GM23338 (cell line): ENCODE results near the gene CKM. TPM values are rescaled to one million over a fixed set of nuclear protein-coding genes. Genes with fewer than 3 reads are reported as not detected.

Experiments
- ATAC-seq: fragments of 200-7000 bp; cut with Tn5 transposase; 3 replicates; pipeline ENCODE4 v1.9.1; 2020
- DNase-seq: peaks from one replicate; pipeline ENCODE4 v3.0.0-alpha.2; 2015; ENCODE audit warnings: low spot score
- H2AFZ ChIP-seq: fragments of 200-600 bp; sonication (generic); 2 replicates; pipeline ENCODE4 v1.8.0; 2016; ENCODE audit warnings: antibody characterized with exemption, mild to moderate bottlenecking, moderate library complexity
- H3F3A ChIP-seq: fragments of 200-600 bp; sonication (generic); replicated peaks from 2 replicates; pipeline ENCODE4 v1.8.0; 2017; ENCODE audit warnings: antibody characterized with exemption, mixed run types, low read depth
- H3K27ac ChIP-seq: fragments of 200-600 bp; sonication (generic); 2 replicates; pipeline ENCODE4 v1.6.1; 2016; ENCODE audit warnings: low read depth
- H3K27me3 ChIP-seq: fragments of 200-600 bp; sonication (generic); 2 replicates; pipeline ENCODE4 v1.8.0; 2016; ENCODE audit warnings: mild to moderate bottlenecking, mixed run types, moderate library complexity; ENCODE audit not compliant: insufficient read depth
- H3K36me3 ChIP-seq: fragments of 200-600 bp; sonication (generic); 2 replicates; pipeline ENCODE4 v1.8.0; 2016; ENCODE audit warnings: mild to moderate bottlenecking; ENCODE audit not compliant: insufficient read depth
- H3K4me1 ChIP-seq: fragments of 200-600 bp; sonication (generic); 2 replicates; pipeline ENCODE4 v1.8.0; 2016; ENCODE audit warnings: mild to moderate bottlenecking, moderate library complexity; ENCODE audit not compliant: insufficient read depth
- H3K4me2 ChIP-seq: fragments of 200-600 bp; sonication (generic); 2 replicates; pipeline ENCODE4 v1.7.1; 2017; ENCODE audit warnings: mixed run types
- H3K4me3 ChIP-seq: fragments of 200-600 bp; sonication (generic); 2 replicates; pipeline ENCODE4 v1.6.1; 2016; ENCODE audit warnings: mixed run types
- H3K79me2 ChIP-seq: fragments of 200-600 bp; sonication (generic); replicated peaks from 2 replicates; pipeline ENCODE4 v1.8.0; 2017; ENCODE audit warnings: mild to moderate bottlenecking; ENCODE audit not compliant: insufficient read depth
- H3K9me2 ChIP-seq: fragments of 200-600 bp; sonication (generic); 2 replicates; pipeline ENCODE4 v1.8.0; 2017; ENCODE audit not compliant: insufficient read depth
- H4K20me1 ChIP-seq: fragments of 200-600 bp; sonication (generic); replicated peaks from 2 replicates; pipeline ENCODE4 v1.8.0; 2017; ENCODE audit warnings: mild to moderate bottlenecking; ENCODE audit not compliant: insufficient read depth
- H3K27ac Mint-ChIP-seq: 2 replicates; pipeline ENCODE4 v1.8.0; 2020; ENCODE audit warnings: inconsistent platforms, mild to moderate bottlenecking, moderate library complexity, mixed read lengths
- H3K27me3 Mint-ChIP-seq: 3 replicates; pipeline ENCODE4 v1.8.0; 2022; ENCODE audit warnings: low read depth, mild to moderate bottlenecking, moderate library complexity, mixed read lengths, inconsistent platforms; ENCODE audit not compliant: insufficient read depth, poor library complexity
- H3K36me3 Mint-ChIP-seq: 3 replicates; pipeline ENCODE4 v1.8.0; 2021; ENCODE audit warnings: low read depth, mild to moderate bottlenecking, inconsistent platforms, moderate library complexity, mixed read lengths
- H3K4me1 Mint-ChIP-seq: 3 replicates; pipeline ENCODE4 v1.8.0; 2020; ENCODE audit warnings: mild to moderate bottlenecking, inconsistent platforms, mixed read lengths
- H3K4me3 Mint-ChIP-seq: 3 replicates; pipeline ENCODE4 v1.8.0; 2021; ENCODE audit warnings: moderate library complexity, mild to moderate bottlenecking, inconsistent platforms, mixed read lengths
- H3K9me3 Mint-ChIP-seq: 3 replicates; pipeline ENCODE4 v1.8.0; 2020; ENCODE audit warnings: moderate library complexity, mild to moderate bottlenecking, inconsistent platforms, mixed read lengths
- CREB1 ChIP-seq: fragments of 250-450 bp; sonication (Bioruptor Pico); IDR thresholded peaks from 2 replicates; pipeline ENCODE4 v1.5.0; 2020; ENCODE audit warnings: low read depth, mild to moderate bottlenecking, moderate library complexity
- CTCF ChIP-seq, 2 experiments: fragments of 200-600 bp in 1 of 2; sonication (generic) in 1 of 2; conservative IDR thresholded peaks; 2 replicates each; pipeline versions ENCODE4 v1.5.1 to v1.6.1; 2016 to 2017; ENCODE audit warnings: antibody characterized with exemption in 2 of 2, low read depth in 2 of 2, mild to moderate bottlenecking in 2 of 2, moderate library complexity in 1 of 2
- EZH2phosphoT487 ChIP-seq: fragments of 200-600 bp; sonication (generic); IDR thresholded peaks from one replicate; pipeline ENCODE4 v1.8.1; 2018; ENCODE audit warnings: antibody characterized with exemption; ENCODE audit not compliant: unreplicated experiment
- NANOG ChIP-seq: IDR thresholded peaks from 2 replicates; pipeline ENCODE4 v1.6.1; 2016; ENCODE audit warnings: antibody characterized with exemption, borderline replicate concordance
- POLR2AphosphoS5 ChIP-seq: IDR thresholded peaks from 2 replicates; pipeline ENCODE4 v1.6.1; 2016; ENCODE audit warnings: antibody characterized with exemption, low read depth
- REST ChIP-seq: IDR thresholded peaks from one replicate; pipeline ENCODE4 v1.6.1; 2018; ENCODE audit warnings: antibody characterized with exemption; ENCODE audit not compliant: unreplicated experiment
- ZNF114 ChIP-seq: fragments of 250-450 bp; sonication (Bioruptor Pico); IDR thresholded peaks from 2 replicates; pipeline ENCODE4 v1.5.0; 2020; ENCODE audit warnings: mild to moderate bottlenecking, moderate library complexity
- ZNF331 ChIP-seq: fragments of 250-450 bp; sonication (Bioruptor Pico); IDR thresholded peaks from 2 replicates; pipeline ENCODE4 v1.5.0; 2020; ENCODE audit warnings: low read depth, mild to moderate bottlenecking, moderate library complexity
- ZNF462 ChIP-seq: fragments of 250-450 bp; sonication (Bioruptor Pico); IDR thresholded peaks from 2 replicates; pipeline ENCODE4 v1.5.0; 2020; ENCODE audit warnings: mild to moderate bottlenecking, moderate library complexity
- polyA plus RNA-seq: library from polyadenylated mRNA; unstranded; fragments of >200 nt; fragmentation: Nextera tagmentation; extraction: Ambion mirVana; gene quantifications from 2 replicates; pipeline ENCODE4 v1.2.1, GENCODE V29; 2016
- total RNA-seq: library from RNA; depleted of rRNA; stranded (reverse); fragments of >200 nt; shearing (Covaris generic); gene quantifications from 2 replicates; pipeline ENCODE4 v1.2.3, GENCODE V29; 2014

CKM gene
- total and polyA plus RNA-seq, 2 experiments from 2014 or later: not detected

- peak; percentile 84 for ATAC-seq
- no peaks in the 10 kb centered on the region for H3K9me2 ChIP-seq
- no peak overlapping the region for H3K4me2 ChIP-seq
- H3K79me2 ChIP-seq: no peaks in the 10 kb centered on the region
- no peaks in the 10 kb centered on the region for H4K20me1 ChIP-seq
- H3K27ac ChIP-seq: no peak overlapping the region
- no peak for TF ChIP-seq ZNF331 (CRISPR knock-in tag)
- no peak for TF ChIP-seq CREB1
- TF ChIP-seq ZNF114 (CRISPR knock-in tag): no peak
- TF ChIP-seq REST: no peak
- TF ChIP-seq CTCF (conservative IDR thresholded peaks at IDR 0.05; ENCODE audit: low read depth in 2 of 2): no peak
- no peaks in the 10 kb centered on the region; the same call in 2 of the 3 replicates for H3K36me3 Mint-ChIP-seq
- no peak overlapping the region for H3K27ac Mint-ChIP-seq
- no peak for DNase-seq
- H3K4me3 ChIP-seq: no peak overlapping the region
- H3F3A ChIP-seq: peaks cover 4% of the 10 kb centered on the region; the same call in 1 of the 2 replicates
- H3K4me3 Mint-ChIP-seq: no peak overlapping the region
- no peaks in the 10 kb centered on the region for H3K4me1 ChIP-seq
- peak overlapping the region; percentile 47; the same call in 1 of the 2 replicates for H2AFZ ChIP-seq
- no peaks in the 10 kb centered on the region for H3K9me3 Mint-ChIP-seq
- no peaks in the 10 kb centered on the region for H3K27me3 ChIP-seq
- peaks cover 8% of the 10 kb centered on the region for H3K27me3 Mint-ChIP-seq
- H3K36me3 ChIP-seq: no peaks in the 10 kb centered on the region
- peaks cover 4% of the 10 kb centered on the region; the same call in 1 of the 3 replicates for H3K4me1 Mint-ChIP-seq
These were observed 8.7 kb upstream of the CKM start for GRCh38 chr19:45331411-45331810.

GRCh38 chr19:45327404-45328143, 4.9 kb upstream of the CKM start:
- no peak overlapping the region for H2AFZ ChIP-seq
- peaks cover 18% of the 10 kb centered on the region for H3K4me1 ChIP-seq
- H3K36me3 ChIP-seq: no peaks in the 10 kb centered on the region
- ATAC-seq (no peak), DNase-seq (no peak)
- no peaks in the 10 kb centered on the region for H4K20me1 ChIP-seq
- Mint-ChIP-seq H3K4me1 (peaks cover 13% of the 10 kb centered on the region), H3K9me3 (no peaks in the 10 kb centered on the region; the same call in 2 of the 3 replicates), H3K4me3 (no peak overlapping the region), H3K36me3 (no peaks in the 10 kb centered on the region), H3K27ac (no peak overlapping the region), H3K27me3 (peaks cover 26% of the 10 kb centered on the region)
- no peak overlapping the region for H3K27ac ChIP-seq
- H3K9me2 ChIP-seq: no peaks in the 10 kb centered on the region
- TF ChIP-seq NANOG: no peak
- no peak for TF ChIP-seq POLR2AphosphoS5
- TF ChIP-seq EZH2phosphoT487: no peak
- no peak for TF ChIP-seq ZNF331 (CRISPR knock-in tag)
- TF ChIP-seq ZNF462 (CRISPR knock-in tag): no peak
- no peaks in the 10 kb centered on the region for H3K79me2 ChIP-seq
- H3K27me3 ChIP-seq: peaks cover 25% of the 10 kb centered on the region
- no peak overlapping the region for H3K4me3 ChIP-seq
- no peak overlapping the region for H3K4me2 ChIP-seq
- H3F3A ChIP-seq: peaks cover 16% of the 10 kb centered on the region; the same call in 1 of the 2 replicates
